ENCODE measurements around the gene TAF1D. TPM values are rescaled to one million over a fixed set of nuclear protein-coding genes. Genes with fewer than 3 reads are reported as not detected.

TAF1D gene
- total and polyA plus RNA-seq, 2 experiments from 2014 or later, result 24.7 to 60.7 TPM

GRCh38 chr11:93717501-93717900 lies 23.8 kb downstream of the TAF1D start:
- Histone ChIP-seq H3K4me3 (no peak overlapping the region), H3K36me3 (peaks cover 12% of the 10 kb centered on the region), H3K4me1 (ENCODE audit: low read depth) (no peaks in the 10 kb centered on the region), H3K27me3 (no peaks in the 10 kb centered on the region), H3K27ac (no peak overlapping the region), H3K9me3 (ENCODE audit: low read depth) (no peaks in the 10 kb centered on the region)
- no peak for TF ChIP-seq CTCF (IDR thresholded peaks at IDR 0.05; ENCODE audit: low read depth, low read length)
- no peak for DNase-seq (ENCODE audit: low read depth in 1 of 2, low spot score in 1 of 2)

- no peaks in the 10 kb centered on the region for H3K9me3 ChIP-seq (ENCODE audit: low read depth)
- no peak overlapping the region for H3K4me3 ChIP-seq
- H3K27me3 ChIP-seq, result no peaks in the 10 kb centered on the region
- no peak for TF ChIP-seq CTCF (IDR thresholded peaks at IDR 0.05; ENCODE audit: low read depth, low read length)
- no peak overlapping the region for H3K27ac ChIP-seq
- no peak for DNase-seq (ENCODE audit: low read depth in 1 of 2, low spot score in 1 of 2)
- no peaks in the 10 kb centered on the region for H3K4me1 ChIP-seq (ENCODE audit: low read depth)
- peaks cover 6% of the 10 kb centered on the region for H3K36me3 ChIP-seq
Observed at GRCh38 chr11:93715797-93716396, 25.4 kb downstream of the TAF1D start.

GRCh38 chr11:93712678-93713077 lies 28.6 kb downstream of the TAF1D start:
- Histone ChIP-seq H3K4me1 (ENCODE audit: low read depth) (no peaks in the 10 kb centered on the region), H3K27me3 (no peaks in the 10 kb centered on the region), H3K36me3 (peaks cover 12% of the 10 kb centered on the region), H3K9me3 (ENCODE audit: low read depth) (no peaks in the 10 kb centered on the region), H3K27ac (no peak overlapping the region), H3K4me3 (no peak overlapping the region)
- TF ChIP-seq CTCF (IDR thresholded peaks at IDR 0.05; ENCODE audit: low read depth, low read length), result no peak
- DNase-seq (ENCODE audit: low read depth in 1 of 2, low spot score in 1 of 2), result no peak

- Histone ChIP-seq H3K4me3 (no peak overlapping the region), H3K9me3 (ENCODE audit: low read depth) (no peaks in the 10 kb centered on the region), H3K27me3 (no peaks in the 10 kb centered on the region), H3K36me3 (peaks cover 26% of the 10 kb centered on the region), H3K27ac (no peak overlapping the region), H3K4me1 (ENCODE audit: low read depth) (no peaks in the 10 kb centered on the region)
- TF ChIP-seq CTCF (IDR thresholded peaks at IDR 0.05; ENCODE audit: low read depth, low read length), result no peak
- no peak for DNase-seq (ENCODE audit: low read depth in 1 of 2, low spot score in 1 of 2)
Observed at GRCh38 chr11:93710239-93710638, 31.1 kb downstream of the TAF1D start.

GRCh38 chr11:93704237-93704636 lies 37.1 kb downstream of the TAF1D start:
- H3K4me3 ChIP-seq, result no peak overlapping the region
- H3K27ac ChIP-seq, result no peak overlapping the region
- H3K9me3 ChIP-seq (ENCODE audit: low read depth), result no peaks in the 10 kb centered on the region
- H3K36me3 ChIP-seq, result peaks cover 62% of the 10 kb centered on the region
- no peak for TF ChIP-seq CTCF (IDR thresholded peaks at IDR 0.05; ENCODE audit: low read depth, low read length)
- H3K4me1 ChIP-seq (ENCODE audit: low read depth), result no peaks in the 10 kb centered on the region
- DNase-seq (ENCODE audit: low read depth in 1 of 2, low spot score in 1 of 2), result no peak
- H3K27me3 ChIP-seq, result no peaks in the 10 kb centered on the region

All from cardiac muscle cell (in vitro differentiated cells and primary cell).